ENCODE results near the gene PRR18.

DNA sequence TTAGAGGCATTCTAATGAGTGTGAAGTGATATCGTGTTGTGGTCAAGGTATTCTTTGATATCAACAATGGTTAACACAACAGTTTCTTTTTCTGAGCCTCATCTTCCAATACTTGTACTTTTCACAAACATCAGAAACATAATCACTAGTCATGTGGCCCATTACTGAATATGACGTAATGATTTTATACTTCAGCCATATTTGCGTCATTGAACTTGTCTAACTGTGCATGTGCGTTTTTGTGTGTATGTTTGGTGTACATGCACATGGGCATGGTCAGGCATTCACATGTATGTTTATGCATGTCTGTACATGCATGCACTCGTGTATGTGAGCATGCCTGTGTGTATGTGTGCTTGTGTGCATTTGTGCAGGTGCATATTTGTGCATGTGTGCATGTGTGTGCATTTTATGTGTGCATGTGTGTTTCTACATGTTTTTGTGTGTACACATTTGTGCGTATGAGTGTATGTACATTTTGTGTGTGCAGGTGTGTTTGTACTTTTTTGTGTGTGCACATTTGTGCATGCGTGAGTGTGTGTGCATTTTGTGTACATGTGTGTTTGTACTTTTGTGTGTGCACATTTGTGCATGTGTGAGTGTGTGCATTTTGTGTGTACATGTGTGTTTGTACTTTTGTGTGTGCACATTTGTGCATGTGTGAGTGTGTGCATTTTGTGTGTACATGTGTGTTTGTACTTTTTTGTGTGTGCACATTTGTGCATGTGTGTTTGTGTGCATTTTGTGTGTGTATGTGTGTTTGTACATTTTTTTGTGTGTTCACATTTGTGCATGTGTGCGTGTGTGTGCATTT is 29.4 kb downstream of the PRR18 start:
- TF ChIP-seq ELF4 (IDR thresholded peaks at IDR 0.05) (no peak), SUZ12 (IDR thresholded peaks at IDR 0.05) (no peak), FOXK2 (IDR thresholded peaks at IDR 0.05) (no peak), SP1 (IDR thresholded peaks at IDR 0.05) (no peak), LEF1 (IDR thresholded peaks at IDR 0.05; ENCODE audit: borderline replicate concordance) (no peak), FOXM1 (IDR thresholded peaks at IDR 0.05; ENCODE audit: borderline replicate concordance) (no peak), ARNT (IDR thresholded peaks at IDR 0.05) (no peak), FOXA1 (IDR thresholded peaks at IDR 0.05) (no peak), ZNF384 (IDR thresholded peaks at IDR 0.05) (no peak), BHLHE40 (IDR thresholded peaks at IDR 0.05; ENCODE audit: borderline replicate concordance) (no peak), NFRKB (IDR thresholded peaks at IDR 0.05) (no peak), TARDBP (IDR thresholded peaks at IDR 0.05) (no peak)
- TF ChIP-seq, protein P1, sequence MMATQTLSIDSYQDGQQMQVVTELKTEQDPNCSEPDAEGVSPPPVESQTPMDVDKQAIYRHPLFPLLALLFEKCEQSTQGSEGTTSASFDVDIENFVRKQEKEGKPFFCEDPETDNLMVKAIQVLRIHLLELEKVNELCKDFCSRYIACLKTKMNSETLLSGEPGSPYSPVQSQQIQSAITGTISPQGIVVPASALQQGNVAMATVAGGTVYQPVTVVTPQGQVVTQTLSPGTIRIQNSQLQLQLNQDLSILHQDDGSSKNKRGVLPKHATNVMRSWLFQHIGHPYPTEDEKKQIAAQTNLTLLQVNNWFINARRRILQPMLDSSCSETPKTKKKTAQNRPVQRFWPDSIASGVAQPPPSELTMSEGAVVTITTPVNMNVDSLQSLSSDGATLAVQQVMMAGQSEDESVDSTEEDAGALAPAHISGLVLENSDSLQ (IDR thresholded peaks at IDR 0.05), result no peak
